ENCODE measurements around the gene DPP7.
A peak's percentile ranks its signal among the peaks of the same experiment; 100 is the strongest.

DPP7 gene

DNA sequence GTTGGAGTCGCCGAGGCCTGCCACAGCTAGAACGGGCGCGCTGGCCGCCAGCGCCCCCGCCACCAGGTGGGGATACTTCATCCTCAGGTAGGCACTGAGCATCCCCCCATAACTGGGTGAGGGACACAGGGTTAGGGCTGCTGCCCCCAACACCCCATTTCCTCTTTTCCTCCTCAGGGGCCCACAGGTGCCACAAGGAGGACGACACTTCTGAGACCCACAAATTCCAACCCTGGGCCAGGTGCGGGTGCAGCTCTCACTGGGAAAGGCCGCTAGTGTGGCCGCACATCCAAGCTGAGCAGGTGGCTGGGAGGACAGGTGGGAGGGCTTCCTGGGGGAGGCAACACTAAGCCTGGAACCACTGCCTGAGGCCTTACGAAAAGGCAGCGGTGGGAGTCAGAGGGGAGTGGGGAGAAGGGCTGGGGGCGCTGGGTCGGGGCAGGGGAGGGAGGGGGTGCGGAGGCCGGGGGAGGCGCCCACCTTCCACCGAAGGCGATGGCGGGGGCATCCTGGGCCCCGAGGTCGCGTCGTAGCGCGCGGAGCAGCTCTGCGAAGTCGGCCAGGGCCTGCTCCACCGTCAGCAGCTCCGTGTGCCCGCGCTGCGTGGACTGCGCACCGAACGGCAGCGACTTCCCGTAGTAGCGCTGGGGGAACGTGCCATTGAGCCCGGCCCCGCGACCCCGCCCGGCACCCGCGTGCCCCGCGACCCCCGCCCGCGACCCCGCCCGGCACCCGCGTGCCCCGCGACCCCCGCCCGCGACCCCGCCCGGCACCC lies 961 bp downstream of the DPP7 start:
- DNase-seq (ENCODE audit: low read depth), result no peak
- peak overlapping the region; percentile 34 for H3K4me3 ChIP-seq (ENCODE audit: low read depth, low read length)

DNA sequence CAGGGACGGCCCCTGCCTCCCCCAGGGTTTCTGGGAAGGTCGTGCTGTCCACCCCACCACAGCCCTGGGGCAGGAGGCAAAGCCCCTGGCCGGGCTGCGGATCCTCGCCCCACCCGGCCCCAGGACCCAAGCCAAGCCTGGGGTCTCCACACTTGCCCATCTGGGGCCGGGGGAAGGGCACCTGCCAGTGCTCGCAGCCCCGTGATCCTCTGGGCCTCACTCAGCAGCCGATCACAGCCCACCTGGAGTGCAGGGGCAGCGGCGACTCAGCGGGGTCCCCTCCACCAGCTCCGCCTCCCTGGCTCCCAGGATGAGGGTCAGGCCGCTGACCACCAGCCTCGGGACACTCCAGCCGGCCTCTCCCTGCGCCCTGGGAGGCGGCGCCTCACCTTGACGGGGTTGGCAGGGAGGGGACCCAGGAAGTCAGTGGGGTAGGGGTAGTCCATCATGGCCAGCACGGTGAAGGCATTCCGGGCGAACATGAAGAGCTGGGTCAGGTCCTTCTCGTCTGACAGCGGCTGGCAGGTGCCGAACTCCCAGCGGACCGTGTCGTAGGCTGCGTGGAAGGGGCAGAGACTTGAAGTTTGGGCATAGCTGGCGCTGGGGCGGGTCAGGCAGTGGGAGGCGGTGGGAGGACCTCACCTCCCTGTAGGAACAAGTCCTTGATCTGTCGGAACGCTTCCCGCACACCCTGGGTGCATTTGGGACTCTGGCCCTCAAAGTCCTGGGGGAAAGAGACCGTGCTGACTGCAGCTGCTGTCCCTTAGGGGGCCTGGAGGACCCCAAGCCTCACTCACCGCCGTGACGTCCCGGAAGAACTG lies 1.8 kb downstream of the DPP7 start:
- no peak for DNase-seq (ENCODE audit: low read depth)
- H3K4me3 ChIP-seq (ENCODE audit: low read depth, low read length), result no peak overlapping the region

DNA sequence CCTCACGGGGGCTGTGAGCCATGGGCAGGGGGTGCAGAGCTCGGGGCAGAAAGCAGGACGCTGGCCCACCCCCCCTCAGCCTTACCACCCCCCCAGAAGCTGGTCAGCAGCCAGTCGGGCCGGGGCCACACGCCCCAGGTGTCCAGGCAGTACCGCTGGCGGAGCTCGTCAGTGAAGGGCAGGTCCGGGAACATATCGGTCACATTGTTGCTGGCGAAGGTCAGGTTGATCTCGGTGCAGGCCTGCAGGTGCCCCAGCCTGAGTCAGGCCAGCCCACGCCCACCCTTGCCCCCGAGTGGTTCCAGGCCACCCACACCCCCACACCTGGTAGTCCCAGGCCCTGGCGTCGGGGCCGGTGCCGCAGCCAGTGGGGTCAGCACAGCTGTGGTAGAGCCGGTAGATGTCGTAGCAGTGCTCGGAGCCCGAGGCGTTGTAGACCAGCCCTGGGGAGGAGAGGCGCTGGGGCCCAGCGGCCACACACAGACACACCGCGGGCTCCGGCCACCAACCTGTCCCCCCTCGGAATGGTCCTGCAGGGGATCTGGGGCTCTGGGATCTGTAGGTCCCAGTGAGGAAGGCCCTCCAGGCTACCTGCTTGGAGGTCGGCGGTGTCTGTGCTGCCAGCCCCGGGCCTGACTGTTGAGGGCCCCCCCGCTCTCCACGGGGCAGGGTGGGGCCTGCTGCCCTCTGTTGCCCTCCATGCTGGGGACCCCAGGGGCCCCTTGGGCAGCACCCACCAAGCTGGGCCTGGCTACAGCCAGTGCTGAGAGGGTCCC lies 2.6 kb downstream of the DPP7 start:
- H3K4me3 ChIP-seq (ENCODE audit: low read depth, low read length), result no peak overlapping the region
- DNase-seq (ENCODE audit: low read depth), result no peak

DNA sequence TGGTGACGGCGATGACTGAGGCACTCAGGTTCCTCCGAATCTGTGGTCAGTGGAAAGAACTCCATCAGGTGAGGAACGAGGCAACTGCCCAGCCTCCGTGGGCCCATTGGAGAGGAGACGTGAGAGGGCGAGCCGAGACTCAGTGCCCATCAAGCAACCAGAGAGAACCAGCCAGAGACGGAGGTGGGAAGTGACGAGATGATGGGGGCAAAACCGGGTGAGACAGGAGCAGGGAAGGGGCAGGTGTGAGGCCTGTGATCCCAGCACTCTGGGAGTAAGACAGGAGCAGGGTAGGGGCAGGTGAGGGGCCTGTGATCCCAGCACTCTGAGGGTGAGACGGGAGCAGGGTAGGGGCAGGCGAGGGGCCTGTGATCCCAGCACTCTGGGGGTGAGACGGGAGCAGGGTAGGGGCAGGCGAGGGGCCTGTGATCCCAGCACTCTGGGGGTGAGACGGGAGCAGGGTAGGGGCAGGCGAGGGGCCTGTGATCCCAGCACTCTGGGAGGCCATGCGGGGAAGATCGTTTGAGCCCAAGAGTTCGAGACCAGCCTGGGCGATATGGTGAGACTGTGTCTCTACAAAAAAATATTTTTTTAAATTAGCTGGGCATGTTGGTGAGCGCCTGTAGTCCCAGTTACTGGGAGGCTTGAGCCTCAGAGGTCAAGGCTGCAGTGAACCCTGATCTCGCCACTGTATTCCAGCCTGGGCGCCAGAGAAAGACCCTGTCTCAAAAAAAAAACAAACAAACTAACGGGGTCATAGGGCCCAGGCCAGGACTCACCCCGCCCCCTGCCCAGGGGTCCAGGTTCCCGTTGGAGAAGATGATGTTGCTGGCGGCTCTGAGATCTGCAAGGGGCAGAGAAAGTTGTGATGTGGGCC lies 3.4 kb downstream of the DPP7 start:
- H3K4me3 ChIP-seq (ENCODE audit: low read depth, low read length), result no peak overlapping the region
- DNase-seq (ENCODE audit: low read depth), result no peak

DNA sequence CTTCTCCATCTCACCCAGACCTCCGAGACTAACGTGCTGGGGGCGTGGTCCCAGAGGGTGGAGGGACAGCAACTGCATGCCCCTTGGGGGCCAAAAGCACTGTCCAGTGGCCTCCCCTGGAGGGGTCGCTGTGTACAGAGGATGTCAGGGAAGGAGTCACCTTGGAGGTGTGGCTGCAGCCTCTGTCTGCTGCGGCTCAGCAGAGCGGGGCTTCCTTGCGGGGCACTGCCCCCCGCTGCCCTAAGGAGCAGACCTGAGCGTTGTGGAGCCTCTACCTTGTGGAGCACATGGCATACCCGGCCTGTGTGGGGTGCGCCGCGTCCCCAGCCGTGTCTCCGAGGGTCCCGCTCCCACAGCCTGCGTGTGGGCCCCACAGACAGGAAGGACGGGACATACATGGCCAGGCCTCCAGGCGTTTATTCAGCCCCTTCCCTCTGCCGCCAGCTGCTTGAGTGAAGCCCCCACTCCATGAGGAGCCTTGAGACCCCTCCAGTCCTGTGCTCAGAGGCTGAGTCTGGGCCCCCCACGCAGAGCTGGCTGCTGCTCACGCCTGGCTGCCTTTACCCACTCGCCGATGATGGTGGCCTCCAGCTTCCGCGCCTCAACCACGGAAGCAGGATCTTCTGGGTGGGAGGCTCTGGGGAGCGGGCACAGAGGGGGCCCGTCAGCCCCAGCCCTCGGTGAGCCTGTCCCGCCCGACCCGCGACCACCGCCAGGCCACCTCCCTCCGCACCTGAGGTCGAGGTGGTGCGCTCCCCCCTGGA lies 4.2 kb downstream of the DPP7 start:
- H3K4me3 ChIP-seq (ENCODE audit: low read depth, low read length), result no peak overlapping the region
- no peak for DNase-seq (ENCODE audit: low read depth)

DNA sequence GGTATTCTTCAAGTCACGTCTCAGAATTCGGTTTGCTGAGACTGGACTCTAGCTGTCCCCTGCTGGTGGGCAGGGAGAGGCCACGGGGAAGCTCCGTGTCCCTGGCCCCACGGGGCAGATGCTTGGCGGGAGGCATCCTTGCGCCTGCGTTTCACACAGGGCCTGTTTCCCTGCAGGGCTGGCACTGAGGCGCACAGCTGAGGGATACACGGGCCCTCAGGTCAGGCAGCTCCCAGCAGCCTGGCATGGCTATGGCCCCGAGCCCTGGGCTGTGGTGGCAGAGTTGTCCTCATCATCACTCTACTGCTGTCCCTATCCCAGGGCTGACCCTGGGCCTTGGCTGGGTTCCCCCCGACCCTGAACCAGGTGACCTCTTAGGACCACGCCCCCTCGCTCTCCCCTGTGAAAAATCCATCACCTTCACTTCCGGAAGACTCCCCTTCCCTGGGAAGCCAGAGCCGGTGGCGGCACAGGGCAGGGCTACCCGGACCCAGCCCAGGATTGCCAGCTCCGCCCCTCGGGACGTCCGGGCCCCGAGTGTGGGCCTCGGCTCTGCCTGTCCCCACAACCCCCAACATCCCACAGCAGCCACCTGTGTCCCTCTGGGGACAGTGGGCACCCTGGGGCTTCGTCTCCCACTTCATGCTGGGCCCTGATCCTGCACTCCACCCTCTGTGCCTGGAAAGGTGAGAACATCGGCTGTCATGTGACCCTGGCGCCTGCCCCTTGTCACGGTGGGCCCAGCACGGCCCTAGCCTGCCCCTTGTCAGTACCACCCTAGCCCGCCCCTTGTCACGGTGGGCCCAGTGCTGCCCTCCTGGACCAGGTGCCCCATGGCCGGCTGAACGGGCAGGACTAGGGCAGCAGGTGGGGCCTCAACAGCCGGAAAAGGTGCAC lies 5.0 kb downstream of the DPP7 start:
- DNase-seq (ENCODE audit: low read depth), result no peak
- H3K4me3 ChIP-seq (ENCODE audit: low read depth, low read length), result no peak overlapping the region

DNA sequence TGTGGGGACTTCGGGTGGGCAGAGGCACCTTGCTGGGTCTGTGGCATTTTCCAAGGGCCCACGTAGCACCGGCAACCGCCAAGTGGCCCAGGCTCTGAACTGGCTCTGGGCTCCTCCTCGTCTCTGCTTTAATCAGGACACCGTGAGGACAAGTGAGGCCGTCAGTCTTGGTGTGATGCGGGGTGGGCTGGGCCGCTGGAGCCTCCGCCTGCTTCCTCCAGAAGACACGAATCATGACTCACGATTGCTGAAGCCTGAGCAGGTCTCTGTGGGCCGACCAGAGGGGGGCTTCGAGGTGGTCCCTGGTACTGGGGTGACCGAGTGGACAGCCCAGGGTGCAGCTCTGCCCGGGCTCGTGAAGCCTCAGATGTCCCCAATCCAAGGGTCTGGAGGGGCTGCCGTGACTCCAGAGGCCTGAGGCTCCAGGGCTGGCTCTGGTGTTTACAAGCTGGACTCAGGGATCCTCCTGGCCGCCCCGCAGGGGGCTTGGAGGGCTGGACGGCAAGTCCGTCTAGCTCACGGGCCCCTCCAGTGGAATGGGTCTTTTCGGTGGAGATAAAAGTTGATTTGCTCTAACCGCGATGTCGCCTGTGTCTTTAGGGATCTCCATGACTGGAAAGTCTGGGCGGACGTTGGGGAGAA lies 5.8 kb downstream of the DPP7 start:
- DNase-seq (ENCODE audit: low read depth), result no peak
- H3K4me3 ChIP-seq (ENCODE audit: low read depth, low read length), result no peak overlapping the region

DNA sequence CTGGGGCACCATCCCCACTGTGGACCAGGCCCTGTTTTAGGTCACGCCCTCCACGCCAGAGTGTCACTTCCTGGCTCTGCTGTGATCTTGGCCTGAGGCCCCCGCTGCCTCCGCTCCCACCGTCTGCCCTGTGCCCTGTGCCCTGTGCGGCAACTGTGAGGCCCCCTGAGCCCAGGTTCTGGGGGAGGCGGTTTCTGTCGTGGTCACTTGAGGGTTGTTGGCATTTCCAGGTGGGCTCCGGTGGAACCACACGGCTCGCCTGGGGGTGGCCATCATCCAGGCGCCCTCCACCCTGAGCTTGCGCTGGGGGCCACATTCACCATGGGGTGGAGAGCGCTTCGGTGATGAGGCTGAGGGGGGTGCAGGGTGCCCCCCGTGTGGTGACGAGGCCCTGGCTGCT lies 6.6 kb downstream of the DPP7 start:
- DNase-seq (ENCODE audit: low read depth), result no peak
- H3K4me3 ChIP-seq (ENCODE audit: low read depth, low read length), result no peak overlapping the region

DNA sequence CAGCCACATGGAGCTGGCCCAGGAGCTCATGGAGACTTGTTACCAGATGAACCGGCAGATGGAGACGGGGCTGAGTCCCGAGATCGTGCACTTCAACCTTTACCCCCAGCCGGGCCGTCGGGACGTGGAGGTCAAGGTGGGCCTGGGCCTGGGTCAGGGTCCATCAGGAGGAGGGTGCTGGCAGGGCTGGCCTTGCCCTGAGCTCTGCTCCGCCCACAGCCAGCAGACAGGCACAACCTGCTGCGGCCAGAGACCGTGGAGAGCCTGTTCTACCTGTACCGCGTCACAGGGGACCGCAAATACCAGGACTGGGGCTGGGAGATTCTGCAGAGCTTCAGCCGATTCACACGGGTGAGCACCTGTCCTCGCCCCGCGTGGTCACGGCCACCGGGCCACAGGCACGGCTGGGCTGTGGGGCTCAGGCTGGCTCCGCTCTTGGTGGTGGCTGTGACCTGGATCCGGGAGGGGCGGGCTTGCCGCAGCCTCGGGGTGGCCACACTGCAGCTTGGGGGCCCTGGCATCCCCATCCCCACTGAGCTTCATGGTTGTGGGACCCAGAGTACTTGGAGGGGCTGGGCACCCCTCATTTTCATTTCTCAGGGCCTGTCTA lies 7.1 kb downstream of the DPP7 start:
- DNase-seq (ENCODE audit: low read depth), result no peak
- no peak overlapping the region for H3K4me3 ChIP-seq (ENCODE audit: low read depth, low read length)

DNA sequence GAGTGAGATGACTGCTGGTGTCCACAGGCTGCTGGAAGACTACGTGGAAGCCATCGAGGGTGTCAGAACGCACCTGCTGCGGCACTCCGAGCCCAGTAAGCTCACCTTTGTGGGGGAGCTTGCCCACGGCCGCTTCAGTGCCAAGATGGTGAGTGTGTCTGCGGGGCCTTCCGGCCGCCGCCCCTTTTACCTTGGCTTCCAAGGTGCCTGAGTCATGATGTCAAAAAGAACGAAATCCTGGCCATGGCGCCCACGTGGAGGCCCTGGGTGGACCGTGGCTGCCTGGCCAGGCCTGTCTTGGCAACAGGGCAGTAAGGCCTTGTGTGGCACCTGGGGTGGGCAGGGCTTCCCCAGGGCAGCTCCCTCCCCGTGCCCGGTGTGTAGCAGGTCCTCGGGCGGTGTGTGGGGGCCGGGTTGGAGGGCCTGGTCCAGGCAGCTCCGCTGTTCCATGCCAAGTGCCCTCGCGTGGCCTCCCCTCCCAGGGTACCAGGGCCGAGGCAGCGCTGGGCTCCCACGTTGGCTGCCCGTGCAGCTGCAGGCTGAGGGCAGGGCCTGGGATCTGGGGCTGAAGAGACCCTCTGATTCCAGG lies 7.8 kb downstream of the DPP7 start:
- no peak overlapping the region for H3K4me3 ChIP-seq (ENCODE audit: low read depth, low read length)
- DNase-seq (ENCODE audit: low read depth), result no peak

DNA sequence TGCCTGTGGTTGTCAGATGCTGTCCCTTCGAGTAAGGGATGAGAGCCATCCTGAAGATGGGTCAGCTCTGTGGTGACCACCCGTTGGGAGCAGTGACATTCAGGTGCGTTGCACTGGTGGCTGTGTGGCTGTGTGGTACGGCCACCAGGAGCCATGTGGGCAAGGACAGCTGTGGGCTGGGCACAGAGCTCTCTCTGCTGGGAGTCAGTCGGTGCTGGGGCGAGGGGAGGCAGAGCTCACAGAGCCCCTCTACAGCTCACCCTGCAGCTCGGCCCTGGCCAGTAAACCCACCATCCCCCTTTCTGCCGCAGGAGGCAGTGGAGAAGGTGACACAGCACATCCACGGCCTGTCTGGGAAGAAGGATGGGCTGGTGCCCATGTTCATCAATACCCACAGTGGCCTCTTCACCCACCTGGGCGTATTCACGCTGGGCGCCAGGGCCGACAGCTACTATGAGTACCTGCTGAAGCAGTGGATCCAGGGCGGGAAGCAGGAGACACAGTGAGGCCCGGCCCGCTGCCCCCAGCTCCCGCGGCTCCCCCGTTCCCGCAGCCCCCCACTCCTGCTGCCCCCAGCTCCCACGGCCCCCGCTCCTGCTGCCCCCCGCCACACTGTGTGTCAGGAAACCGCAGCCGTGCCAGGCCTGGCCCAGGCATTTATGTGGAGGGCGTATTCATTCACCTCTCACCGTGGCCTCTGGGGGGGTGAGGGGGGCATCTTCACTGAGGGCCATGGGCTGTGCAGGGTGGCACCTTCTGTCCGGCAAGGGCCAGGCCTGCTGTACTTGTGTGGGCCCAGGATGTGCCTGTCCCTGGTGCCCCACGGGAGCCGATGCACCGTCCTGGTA lies 8.5 kb downstream of the DPP7 start:
- no peak overlapping the region for H3K4me3 ChIP-seq (ENCODE audit: low read depth, low read length)
- DNase-seq (ENCODE audit: low read depth), result no peak

DNA sequence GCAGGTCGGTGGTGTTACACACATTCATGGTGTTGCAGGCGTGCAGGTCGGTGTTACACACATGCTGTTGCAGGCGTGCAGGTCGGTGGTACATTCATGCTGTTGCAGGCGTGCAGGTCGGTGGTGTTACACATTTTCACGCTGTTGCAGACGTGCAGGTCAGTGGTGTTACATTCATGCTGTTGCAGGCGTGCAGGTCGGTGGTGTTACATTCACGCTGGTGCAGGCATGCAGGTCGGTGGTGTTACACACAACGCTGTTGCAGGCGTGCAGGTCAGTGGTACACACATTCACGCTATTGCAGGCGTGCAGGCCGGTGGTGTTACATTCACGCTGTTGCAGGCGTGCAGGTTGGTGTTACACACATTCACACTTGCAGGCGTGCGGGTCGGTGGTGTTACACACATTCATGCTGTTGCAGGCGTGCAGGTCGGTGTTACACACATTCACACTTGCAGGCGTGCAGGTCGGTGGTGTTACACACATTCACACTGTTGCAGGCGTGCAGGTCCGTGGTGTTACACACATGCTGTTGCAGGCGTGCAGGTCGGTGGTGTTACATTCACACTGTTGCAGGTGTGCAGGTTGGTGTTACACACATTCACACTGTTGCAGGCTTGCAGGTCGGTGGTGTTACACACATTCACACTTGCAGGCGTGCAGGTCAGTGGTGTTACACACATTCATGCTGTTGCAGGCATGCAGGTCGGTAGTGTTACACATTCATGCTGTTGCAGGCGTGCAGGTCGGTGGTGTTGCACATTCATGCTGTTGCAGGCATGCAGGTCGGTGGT lies 11.1 kb downstream of the DPP7 start:
- no peak overlapping the region for H3K4me3 ChIP-seq (ENCODE audit: low read depth, low read length)
- no peak for DNase-seq (ENCODE audit: low read depth)

DNA sequence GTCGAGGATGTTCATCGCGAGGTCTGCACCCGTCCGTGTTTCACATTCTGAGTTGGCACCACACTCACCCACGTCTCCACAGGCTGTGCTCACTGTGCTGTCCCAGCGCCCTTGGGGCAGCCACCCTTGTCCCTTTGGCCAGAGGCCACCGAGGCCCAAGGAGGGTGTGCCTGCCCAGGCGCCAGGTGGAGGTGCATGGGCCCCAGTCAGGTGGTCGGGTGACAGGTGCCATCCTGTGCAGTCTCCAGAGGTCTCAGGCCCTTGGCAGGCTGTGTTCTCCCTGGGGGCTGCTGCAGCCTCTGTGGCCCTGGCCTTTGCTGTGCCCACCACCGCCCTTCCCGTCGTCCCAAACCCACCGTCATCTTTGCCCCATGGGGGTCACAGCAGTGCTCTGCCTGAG lies 15.3 kb downstream of the DPP7 start:
- no peak overlapping the region for H3K4me3 ChIP-seq (ENCODE audit: low read depth, low read length)

DNA sequence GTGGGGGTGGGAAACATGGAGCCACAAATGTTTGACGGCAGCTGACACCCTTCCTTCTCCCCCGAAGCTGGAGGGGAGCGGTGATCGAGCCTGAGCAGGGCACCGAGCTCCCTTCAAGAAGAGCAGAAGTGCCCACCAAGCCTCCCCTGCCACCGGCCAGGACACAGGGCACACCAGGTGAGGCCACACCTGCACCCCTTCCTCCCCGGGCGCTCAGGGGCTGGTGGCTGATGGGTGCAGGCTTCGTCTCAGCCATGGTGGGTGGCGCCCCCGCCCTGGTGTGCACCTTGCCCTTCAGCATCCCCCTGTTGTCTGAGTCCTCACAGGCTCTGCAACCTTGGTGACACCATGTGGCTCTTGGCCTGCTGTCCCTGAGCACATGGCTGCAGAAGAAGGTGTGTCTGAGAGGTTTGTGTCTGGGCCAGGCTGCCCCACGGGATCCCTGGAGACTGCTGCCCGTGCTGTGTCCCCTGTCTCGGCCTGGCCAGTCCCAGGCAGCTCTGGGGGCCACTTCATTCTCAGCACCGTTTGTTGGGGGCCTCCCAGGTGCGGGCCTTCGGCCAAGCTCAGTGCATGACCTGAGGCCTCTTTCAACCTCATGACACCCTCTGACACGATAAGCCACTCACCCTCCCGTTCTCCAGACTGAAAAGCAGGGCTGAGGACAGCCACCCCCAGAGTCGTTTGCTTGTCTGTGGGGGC lies 16.6 kb downstream of the DPP7 start:
- H3K4me3 ChIP-seq (ENCODE audit: low read depth, low read length), result no peak overlapping the region
- DNase-seq (ENCODE audit: low read depth), result no peak

More for the DNA sequence above, 15.3 kb downstream of the DPP7 start:
- DNase-seq (ENCODE audit: low read depth), result no peak

Data from skeletal muscle cell (primary cell).